Mesothelial cell of epicardium (in vitro differentiated cells): Measurements from ENCODE around the gene SLFN5. TPM values are rescaled to one million over a fixed set of nuclear protein-coding genes. Genes with fewer than 3 reads are reported as not detected.

Experiments used
- DNase-seq, 2 experiments: peaks; one replicate each; pipeline ENCODE4 v3.0.0; 2021; ENCODE audit warnings: low spot score in 2 of 2; ENCODE audit not compliant: unreplicated experiment in 2 of 2
- H3K27ac Mint-ChIP-seq: 2 replicates; pipeline ENCODE4 v1.8.0; 2021; ENCODE audit warnings: mixed read lengths
- H3K27me3 Mint-ChIP-seq: 2 replicates; pipeline ENCODE4 v1.8.0; 2021; ENCODE audit warnings: low read depth, mixed read lengths
- H3K36me3 Mint-ChIP-seq: 2 replicates; pipeline ENCODE4 v1.8.0; 2021; ENCODE audit warnings: mixed read lengths
- H3K4me1 Mint-ChIP-seq: 2 replicates; pipeline ENCODE4 v1.8.0; 2021; ENCODE audit warnings: mixed read lengths
- H3K4me3 Mint-ChIP-seq: 2 replicates; pipeline ENCODE4 v1.8.0; 2021; ENCODE audit warnings: mild to moderate bottlenecking, moderate library complexity, mixed read lengths
- H3K9me3 Mint-ChIP-seq: 2 replicates; pipeline ENCODE4 v1.8.0; 2021; ENCODE audit warnings: mixed read lengths
- CTCF ChIP-seq: fragments of 200-600 bp; sonication (generic); IDR thresholded peaks from one replicate; pipeline ENCODE4 v1.5.0; 2021; ENCODE audit warnings: antibody characterized with exemption; ENCODE audit not compliant: unreplicated experiment
- total RNA-seq: library from RNA; stranded (reverse); gene quantifications from 3 replicates; pipeline ENCODE4 v1.2.1, GENCODE V29; 2021

SLFN5 gene
- total RNA-seq, 1 donor from 2014 or later = 50.0 TPM

- no peak overlapping the region for H3K27ac Mint-ChIP-seq
- no peak for DNase-seq
- H3K4me1 Mint-ChIP-seq = no peaks in the 10 kb centered on the region
- H3K36me3 Mint-ChIP-seq = no peaks in the 10 kb centered on the region
- peaks cover 39% of the 10 kb centered on the region for H3K27me3 Mint-ChIP-seq
- no peak overlapping the region for H3K4me3 Mint-ChIP-seq
- no peak for TF ChIP-seq CTCF
- H3K9me3 Mint-ChIP-seq = peaks cover 21% of the 10 kb centered on the region
These were observed 79.9 kb downstream of the SLFN5 start for GRCh38 chr17:35322749-35323148.

Other genes starting within 250 kb of the SLFN5 start
- gene RFFL, start 179.4 kb upstream of the SLFN5 start, total RNA-seq = 15.8 to 19.8 TPM (median 16.7 TPM) in 3 replicates
- gene RAD51D, start 123.2 kb upstream of the SLFN5 start, total RNA-seq = 12.0 to 17.2 TPM (median 14.8 TPM) in 3 replicates
- not detected in 3 replicates for gene FNDC8, start 121.5 kb upstream of the SLFN5 start, total RNA-seq
- gene NLE1, start 100.8 kb upstream of the SLFN5 start, total RNA-seq = 22.4 to 23.8 TPM (median 22.9 TPM) in 3 replicates
- not detected in 3 replicates for gene UNC45B, start 95.3 kb upstream of the SLFN5 start, total RNA-seq
- gene SLC35G3, start 48.7 kb upstream of the SLFN5 start, total RNA-seq = not detected in 3 replicates
- gene SLFN11, start 130.5 kb downstream of the SLFN5 start, total RNA-seq = 34.1 to 37.7 TPM (median 36.9 TPM) in 3 replicates
- gene SLFN12, start 189.4 kb downstream of the SLFN5 start, total RNA-seq = 18.4 to 19.5 TPM (median 18.8 TPM) in 3 replicates
- 23.1 to 24.7 TPM (median 23.7 TPM) in 3 replicates for gene SLFN13, start 205.7 kb downstream of the SLFN5 start, total RNA-seq